H1 (cell line): ENCODE measurements around the gene KCNK4. TPM values are rescaled to one million over a fixed set of nuclear protein-coding genes. Genes with fewer than 3 reads are reported as not detected.

ENCODE experiments used
- CTCF ChIA-PET: fragments of 300-600 bp; sonication (Branson Sonifier 250); formaldehyde crosslinking; loops from one replicate; lab custom pipeline; 2021; ENCODE audit not compliant: partially characterized antibody; lab: Charles Lee
- POLR2A ChIA-PET: fragments of 300-600 bp; sonication (Branson Sonifier 250); formaldehyde crosslinking; loops from one replicate; lab custom pipeline; 2021; ENCODE audit warnings: inconsistent platforms; ENCODE audit not compliant: partially characterized antibody; lab: Charles Lee
- DNase-seq, 2 experiments: peaks; one replicate each; pipeline versions ENCODE4 v3.0.0 to v3.0.0-alpha.2; 2010 to 2022; ENCODE audit warnings: low spot score in 2 of 2, low read depth in 1 of 2, mixed read lengths in 1 of 2
- FAIRE-seq: peaks from 2 replicates; lab custom pipeline; 2011; peaks lifted over from hg19 to GRCh38; lab: Jason Lieb, UNC
- H2AFZ ChIP-seq: 2 replicates; pipeline ENCODE4 v1.8.1; 2012; ENCODE audit warnings: low read length, inconsistent platforms
- H2AK5ac ChIP-seq: 2 replicates; pipeline ENCODE4 v1.6.1; 2013; ENCODE audit warnings: low read depth, low read length
- H2BK120ac ChIP-seq: replicated peaks from 2 replicates; pipeline ENCODE3; 2013; ENCODE audit warnings: low read depth, low read length, inconsistent platforms
- H2BK12ac ChIP-seq: 2 replicates; pipeline ENCODE4 v1.6.1; 2013; ENCODE audit warnings: low read depth, low read length
- H2BK15ac ChIP-seq: 2 replicates; pipeline ENCODE4 v1.6.1; 2013; ENCODE audit warnings: low read length
- H2BK20ac ChIP-seq: 2 replicates; pipeline ENCODE4 v1.6.1; 2013; ENCODE audit warnings: low read length
- H2BK5ac ChIP-seq: 2 replicates; pipeline ENCODE4 v1.6.1; 2013; ENCODE audit warnings: low read depth, low read length
- H3K14ac ChIP-seq: 2 replicates; pipeline ENCODE4 v1.6.1; 2013; ENCODE audit warnings: inconsistent platforms; ENCODE audit not compliant: insufficient read length
- H3K18ac ChIP-seq: 2 replicates; pipeline ENCODE4 v1.6.1; 2013; ENCODE audit warnings: low read length; ENCODE audit errors: extremely low read depth
- H3K23ac ChIP-seq: 2 replicates; pipeline ENCODE4 v1.6.1; 2013; ENCODE audit warnings: inconsistent platforms; ENCODE audit not compliant: insufficient read length
- H3K23me2 ChIP-seq: 2 replicates; pipeline ENCODE4 v1.6.1; 2013; ENCODE audit warnings: low read depth, low read length
- H3K27ac ChIP-seq: 2 replicates; pipeline ENCODE4 v1.6.1; 2011; ENCODE audit warnings: low read depth, low read length, inconsistent platforms
- H3K27me3 ChIP-seq, 4 experiments: replicated peaks in 1 of 4; 1 replicate in 1 of 4; 2 replicates in 3 of 4; pipeline versions ENCODE4 v1.6.1 to v1.8.1; 2011 to 2013; ENCODE audit warnings: low read length in 3 of 4, mild to moderate bottlenecking in 3 of 4, inconsistent platforms in 2 of 4, mixed read lengths in 2 of 4, moderate library complexity in 1 of 4; ENCODE audit not compliant: control insufficient read depth in 3 of 4, insufficient read depth in 3 of 4; ENCODE audit errors: extremely low read depth in 1 of 4
- H3K36me3 ChIP-seq, 4 experiments: 2 replicates each; pipeline versions ENCODE4 v1.6.1 to v1.8.1; 2011 to 2013; ENCODE audit warnings: mild to moderate bottlenecking in 4 of 4, low read length in 3 of 4, moderate library complexity in 2 of 4, control low read depth in 1 of 4, inconsistent platforms in 1 of 4; ENCODE audit not compliant: insufficient read depth in 4 of 4, control insufficient read depth in 2 of 4
- H3K4ac ChIP-seq: replicated peaks from 2 replicates; pipeline ENCODE3; 2013; ENCODE audit warnings: low read length, low read depth, mixed read lengths, inconsistent platforms; ENCODE audit not compliant: insufficient read length
- H3K4me1 ChIP-seq, 4 experiments: replicated peaks in 1 of 4; 1 replicate in 1 of 4; 2 replicates in 3 of 4; pipeline versions ENCODE4 v1.6.1 to v1.8.1; 2011 to 2013; ENCODE audit warnings: low read length in 3 of 4, inconsistent platforms in 2 of 4, mixed read lengths in 1 of 4; ENCODE audit not compliant: insufficient read depth in 4 of 4, control insufficient read depth in 3 of 4
- H3K4me2 ChIP-seq, 2 experiments: 2 replicates each; pipeline versions ENCODE4 v1.6.1 to v1.8.1; 2011 to 2013; ENCODE audit warnings: low read depth in 2 of 2, low read length in 2 of 2, control low read depth in 1 of 2, inconsistent platforms in 1 of 2, mild to moderate bottlenecking in 1 of 2; ENCODE audit not compliant: insufficient read depth in 1 of 2
- H3K4me3 ChIP-seq, 4 experiments: fragments of 200-600, 300-600 bp in 1 of 4; sonication (generic), shearing (Covaris generic), sonication (Bioruptor Twin) in 1 of 4; 2 replicates each; pipeline versions ENCODE4 v1.5.1 to v1.8.1; 2011 to 2016; ENCODE audit warnings: low read length in 4 of 4, low read depth in 3 of 4, control low read depth in 2 of 4, inconsistent platforms in 2 of 4, mild to moderate bottlenecking in 2 of 4, mixed read lengths in 1 of 4, moderate library complexity in 1 of 4; ENCODE audit not compliant: insufficient read depth in 2 of 4; ENCODE audit errors: extremely low read depth in 1 of 4
- H3K56ac ChIP-seq: replicated peaks from 2 replicates; pipeline ENCODE3; 2013; ENCODE audit warnings: low read depth, mild to moderate bottlenecking, mixed read lengths, low read length, inconsistent platforms; ENCODE audit not compliant: insufficient read length
- H3K79me1 ChIP-seq: 2 replicates; pipeline ENCODE4 v1.6.1; 2013; ENCODE audit warnings: low read depth, low read length, control low read depth
- H3K79me2 ChIP-seq, 2 experiments: 2 replicates each; pipeline versions ENCODE4 v1.6.1 to v1.8.1; 2012 to 2013; ENCODE audit warnings: low read length in 2 of 2, mild to moderate bottlenecking in 2 of 2, inconsistent platforms in 1 of 2; ENCODE audit not compliant: insufficient read depth in 2 of 2, control insufficient read depth in 1 of 2
- H3K9ac ChIP-seq, 4 experiments: replicated peaks in 1 of 4; 1 replicate in 1 of 4; 2 replicates in 3 of 4; pipeline versions ENCODE4 v1.6.1 to v1.8.1; 2011 to 2013; ENCODE audit warnings: low read depth in 3 of 4, low read length in 3 of 4, control low read depth in 2 of 4, mild to moderate bottlenecking in 2 of 4, moderate library complexity in 2 of 4, inconsistent platforms in 1 of 4; ENCODE audit errors: extremely low read depth in 1 of 4
- H3K9me3 ChIP-seq, 2 experiments: 2 replicates each; pipeline versions ENCODE4 v1.6.1 to v1.8.1; 2012 to 2013; ENCODE audit warnings: mild to moderate bottlenecking in 2 of 2, moderate library complexity in 2 of 2, control low read depth in 1 of 2, inconsistent platforms in 1 of 2, low read depth in 1 of 2, low read length in 1 of 2, mixed read lengths in 1 of 2; ENCODE audit not compliant: insufficient read depth in 2 of 2
- H4K20me1 ChIP-seq, 2 experiments: replicated peaks in 1 of 2; 2 replicates each; pipeline versions ENCODE3 to v1.8.1; 2011 to 2013; ENCODE audit warnings: inconsistent platforms in 2 of 2, low read length in 2 of 2, mild to moderate bottlenecking in 1 of 2; ENCODE audit not compliant: insufficient read depth in 2 of 2, control insufficient read depth in 1 of 2
- H4K5ac ChIP-seq: 2 replicates; pipeline ENCODE4 v1.6.1; 2013; ENCODE audit warnings: low read length, low read depth, mixed read lengths, inconsistent platforms; ENCODE audit not compliant: insufficient read length
- H4K8ac ChIP-seq: 2 replicates; pipeline ENCODE4 v1.8.0; 2013; ENCODE audit warnings: mild to moderate bottlenecking, moderate library complexity, low read length, inconsistent platforms; ENCODE audit not compliant: insufficient read depth; ENCODE audit errors: extremely low read depth
- H4K91ac ChIP-seq: replicated peaks from 2 replicates; pipeline ENCODE3; 2013; ENCODE audit warnings: low read length, mixed read lengths, inconsistent platforms; ENCODE audit not compliant: insufficient read length
- EP300 ChIP-seq, 2 experiments: IDR thresholded peaks; 1 replicate in 1 of 2; 2 replicates in 1 of 2; pipeline ENCODE4 v1.6.1; 2011 to 2012; ENCODE audit warnings: low read depth in 2 of 2, low read length in 2 of 2, mild to moderate bottlenecking in 2 of 2, borderline replicate concordance in 1 of 2, inconsistent platforms in 1 of 2, moderate library complexity in 1 of 2
- GABPA ChIP-seq: IDR thresholded peaks from 2 replicates; pipeline ENCODE4 v1.6.1; 2011; ENCODE audit warnings: mild to moderate bottlenecking, low read length, moderate library complexity, borderline replicate concordance; ENCODE audit not compliant: insufficient read depth
- KDM1A ChIP-seq: fragments of 200-600, 300-600 bp; sonication (generic); IDR thresholded peaks from 2 replicates; pipeline ENCODE4 v1.7.1; 2016; ENCODE audit warnings: mild to moderate bottlenecking, low read length, borderline replicate concordance
- POLR2A ChIP-seq, 2 experiments: IDR thresholded peaks; 1 replicate in 1 of 2; 2 replicates in 1 of 2; pipeline ENCODE4 v1.6.1; 2011; ENCODE audit warnings: low read depth in 2 of 2, low read length in 2 of 2, mild to moderate bottlenecking in 2 of 2; ENCODE audit errors: control extremely low read depth in 1 of 2
- RAD21 ChIP-seq, 2 experiments: IDR thresholded peaks in 1 of 2; conservative IDR thresholded peaks in 1 of 2; 2 replicates each; pipeline ENCODE4 v1.6.1; 2011; ENCODE audit warnings: low read depth in 2 of 2, low read length in 2 of 2, improper control_type of control experiment in 1 of 2, inconsistent platforms in 1 of 2, mild to moderate bottlenecking in 1 of 2, moderate library complexity in 1 of 2
- RBBP5 ChIP-seq: IDR thresholded peaks from 2 replicates; pipeline ENCODE4 v1.7.1; 2012; ENCODE audit warnings: low read depth, mild to moderate bottlenecking, inconsistent platforms, low read length, moderate library complexity, borderline replicate concordance
- WGBS, 2 experiments: shearing (Covaris generic) in 1 of 2; methylation state at CpG; one replicate each; pipeline versions ENCODE4 v1.1.6 to v1.1.7; 2013 to 2015; ENCODE audit warnings: low lambda C conversion rate in 2 of 2, mixed read lengths in 2 of 2, inconsistent platforms in 1 of 2, low coverage in 1 of 2, missing lambda C conversion rate in 1 of 2; ENCODE audit not compliant: insufficient replicate concordance in 2 of 2, insufficient coverage in 1 of 2, insufficient read length in 1 of 2; ENCODE audit errors: extremely low coverage in 1 of 2, missing lambda C conversion rate in 1 of 2; 5-methylcytosine and 5-hydroxymethylcytosine counted together
- polyA plus RNA-seq, 7 experiments: library from polyadenylated mRNA; depleted of rRNA in 3 of 7; stranded (reverse) in 5 of 7; unstranded in 2 of 7; fragments of >200 nt in 5 of 7; fragments of 200-250 nt in 2 of 7; gene quantifications; 1 replicate in 5 of 7; 2 replicates in 1 of 7; 4 replicates in 1 of 7; pipeline versions ENCODE4 v1.2.1 to v1.2.3, GENCODE V29; 2011 to 2013; ENCODE audit warnings: missing spikeins in 2 of 7, mixed read lengths in 2 of 7
- total RNA-seq: library from RNA; stranded (reverse); fragmentation: NEBNext Ultra II Directional; extraction: Animal tissue kit (Norgen Biotek cat#: 25700); gene quantifications from 2 replicates; pipeline ENCODE4 v1.2.1, GENCODE V29; 2021

The KCNK4 gene
- total and polyA plus RNA-seq, 2 of the 8 experiments (the other 6 are each of a cell fraction or from before 2014, with no cell fraction given), result 0.19 TPM; not detected in 1

GRCh38 chr11:64304032-64304315 is 12.9 kb downstream of the KCNK4 start:
- POLR2A ChIA-PET, result interaction anchor here (0.9 to 5.6 kb wide), 21 partner anchors 9 to 384 kb away, joined by 3 to 57 read pairs (median 6); partner anchors contain the start of genes BAD, FERMT3, FKBP2 and GPR137
- H3K4ac ChIP-seq, result no peak overlapping the region
- no peak overlapping the region for H2BK20ac ChIP-seq
- no peak overlapping the region; the same call in 1 of the 2 replicates for H2BK5ac ChIP-seq
- DNase-seq (no peak), FAIRE-seq (no peak)
- peaks cover 3 to 22% (median 19%) of the 10 kb centered on the region in 4 experiments; a peak in 6 of 7 replicates for H3K4me1 ChIP-seq
- peak overlapping the region in 1 of 4 experiments; percentile 88; a peak in 1 of 7 replicates for H3K9ac ChIP-seq
- CTCF ChIA-PET, result interaction anchor here (0.9 to 20.8 kb wide), 18 partner anchors 9 to 341 kb away, joined by 3 to 614 read pairs (median 10); partner anchors contain the start of genes BAD, CCDC88B, FERMT3 and GPR137
- TF ChIP-seq POLR2A (IDR thresholded peaks at IDR 0.05; ENCODE audit: control extremely low read depth in 1 of 2, low read depth in 2 of 2, low read length in 2 of 2) (no peak), KDM1A (no peak), EP300 (IDR thresholded peaks at IDR 0.05; ENCODE audit: borderline replicate concordance in 1 of 2, low read depth in 2 of 2, low read length in 2 of 2) (no peak), GABPA (no peak), RBBP5 (no peak; the same call in 1 of the 2 replicates), RAD21 (IDR thresholded peaks at IDR 0.05 in 1 of 2, conservative IDR thresholded peaks at IDR 0.05 in 1 of 2; ENCODE audit: low read depth in 2 of 2, low read length in 2 of 2) (no peak)
- H4K5ac ChIP-seq, result no peak overlapping the region
- peaks cover 18 to 35% (median 23%) of the 10 kb centered on the region in 4 experiments for H3K27me3 ChIP-seq
- no peak overlapping the region for H2AK5ac ChIP-seq
- peaks cover 15% of the 10 kb centered on the region; the same call in 1 of the 2 replicates for H3K23me2 ChIP-seq
- no peaks in the 10 kb centered on the region; a peak in 1 of 8 replicates for H3K36me3 ChIP-seq
- H2BK120ac ChIP-seq, result no peak overlapping the region
- H4K91ac ChIP-seq, result no peak overlapping the region
- no peak overlapping the region for H3K14ac ChIP-seq
- H3K9me3 ChIP-seq, result no peaks in the 10 kb centered on the region; a peak in 1 of 4 replicates
- H3K79me2 ChIP-seq, result peaks cover 0 to 17% of the 10 kb centered on the region in 2 experiments; a peak in 2 of 4 replicates
- no peak overlapping the region for H2AFZ ChIP-seq
- 41% methylated on average over 5 of the region's 5 CpGs; no CpG with 5 or more reads in 1 of the 2 experiments for WGBS, 2 experiments
- H3K79me1 ChIP-seq, result peaks cover 11% of the 10 kb centered on the region; the same call in 1 of the 2 replicates
- H2BK12ac ChIP-seq, result 0 out of 2 replicates have a peak overlapping the region, but pooled peaks have one; percentile 1
- H3K27ac ChIP-seq, result no peak overlapping the region
- peak overlapping the region in 3 of 4 experiments; percentile 57 to 71 (median 59); a peak in 6 of 8 replicates for H3K4me3 ChIP-seq
- H3K4me2 ChIP-seq, result peak overlapping the region; percentile 38 to 74
- no peak overlapping the region for H2BK15ac ChIP-seq
- H4K20me1 ChIP-seq, result peaks cover 2 to 3% of the 10 kb centered on the region in 2 experiments
- H3K18ac ChIP-seq, result peak overlapping the region; percentile 85
- no peak overlapping the region for H3K23ac ChIP-seq
- H4K8ac ChIP-seq, result no peak overlapping the region
- H3K56ac ChIP-seq, result no peak overlapping the region
